HG02852 (cell line): ENCODE data around the gene COL4A1.

ENCODE experiments used
- ATAC-seq: cut with Tn5 transposase; IDR thresholded peaks from one replicate; pipeline ENCODE4 v1.9.1; 2021; ENCODE audit warnings: mild to moderate bottlenecking, moderate library complexity; ENCODE audit not compliant: unreplicated experiment

COL4A1 gene

GRCh38 chr13:110262508-110263291 lies 44.3 kb downstream of the COL4A1 start:
- no peak for ATAC-seq

DNA sequence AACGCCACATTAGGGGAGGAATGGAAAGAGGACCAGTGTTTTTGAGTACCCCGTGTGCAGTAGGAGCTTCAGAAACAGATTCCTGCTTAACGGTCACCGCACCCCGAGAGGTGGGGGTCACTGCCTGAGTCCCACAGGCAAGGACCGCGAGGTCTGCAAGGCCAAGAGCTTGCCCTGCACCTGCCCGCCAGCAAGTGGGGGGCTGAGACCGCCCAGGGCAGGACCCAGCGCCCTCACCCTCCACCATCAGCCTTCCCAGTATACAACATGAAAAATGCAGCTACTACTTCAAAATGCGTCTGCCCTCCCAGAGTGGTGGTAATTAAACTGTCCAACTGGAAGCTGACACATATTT lies 44.9 kb downstream of the COL4A1 start:
- ATAC-seq = no peak

DNA sequence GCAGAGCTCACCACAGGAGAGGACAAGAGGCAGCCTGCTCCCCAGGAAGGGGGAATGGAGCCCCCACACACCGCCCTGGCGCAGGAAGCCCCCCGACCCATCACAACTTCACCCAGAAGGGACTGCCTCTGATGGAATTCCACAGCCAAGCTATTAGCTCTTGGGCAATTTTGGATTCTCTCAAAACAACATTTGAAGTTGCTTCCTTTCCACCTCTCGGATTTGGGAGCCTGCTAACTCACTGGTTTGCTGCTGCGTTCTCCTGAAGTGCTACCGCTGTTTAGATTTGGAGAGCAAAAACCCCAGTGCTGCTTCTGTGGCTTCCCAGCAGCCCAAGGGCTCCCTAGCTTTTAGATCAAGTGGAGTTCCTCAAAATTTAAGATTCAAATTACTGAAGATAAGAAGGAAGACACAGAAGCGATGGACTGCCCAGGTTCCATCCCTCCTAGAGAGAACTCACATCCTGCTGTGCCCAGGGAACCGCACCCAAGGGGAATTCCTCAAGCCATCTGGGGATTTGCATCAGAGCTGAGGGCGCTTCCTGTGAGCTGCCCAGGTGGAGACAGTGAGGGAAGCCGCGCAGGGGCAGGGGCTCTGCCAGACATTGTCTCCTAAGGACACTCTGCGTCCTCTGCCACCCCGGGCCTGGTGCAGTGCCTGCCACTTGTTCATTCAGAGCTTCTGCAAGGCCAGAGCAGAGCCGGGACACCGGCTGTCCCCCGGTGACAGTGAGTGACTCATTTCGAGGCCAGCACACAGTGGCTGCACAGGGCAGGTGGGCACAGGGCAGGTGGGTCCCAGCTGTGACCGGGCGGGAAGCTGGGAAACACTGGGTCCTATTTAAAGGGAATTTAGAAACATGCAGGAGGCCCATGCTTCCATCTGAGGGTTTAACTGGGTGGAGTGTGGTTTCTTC lies 45.5 kb downstream of the COL4A1 start:
- no peak for ATAC-seq

GRCh38 chr13:110259651-110260050 lies 47.3 kb downstream of the COL4A1 start:
- no peak for ATAC-seq

GRCh38 chr13:110258876-110259631 lies 47.9 kb downstream of the COL4A1 start:
- ATAC-seq = no peak

DNA sequence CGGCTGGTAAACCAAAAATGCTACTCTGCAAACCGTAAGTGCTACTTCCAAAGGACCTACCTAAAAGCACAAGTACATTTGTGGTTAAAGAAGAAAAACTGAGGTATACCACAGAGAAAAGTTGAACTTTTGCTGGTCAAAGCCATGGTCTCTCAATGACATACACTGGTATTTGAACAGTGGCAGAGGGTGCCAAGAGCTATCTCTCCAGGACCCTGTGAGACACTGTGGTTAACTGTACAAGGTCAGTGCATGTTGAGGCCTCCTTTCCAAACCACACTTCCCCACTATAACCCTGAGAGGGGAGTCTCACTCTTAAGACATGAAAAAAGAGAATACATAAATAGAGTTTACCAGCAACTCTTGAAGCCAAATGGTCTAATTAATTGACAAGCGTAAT lies 49.5 kb downstream of the COL4A1 start:
- no peak for ATAC-seq

GRCh38 chr13:110256126-110256905 lies 50.6 kb downstream of the COL4A1 start:
- no peak for ATAC-seq

GRCh38 chr13:110254751-110255553 lies 52.0 kb downstream of the COL4A1 start:
- ATAC-seq = no peak

- ATAC-seq = no peak
These were observed 52.7 kb downstream of the COL4A1 start for GRCh38 chr13:110254151-110254679.

DNA sequence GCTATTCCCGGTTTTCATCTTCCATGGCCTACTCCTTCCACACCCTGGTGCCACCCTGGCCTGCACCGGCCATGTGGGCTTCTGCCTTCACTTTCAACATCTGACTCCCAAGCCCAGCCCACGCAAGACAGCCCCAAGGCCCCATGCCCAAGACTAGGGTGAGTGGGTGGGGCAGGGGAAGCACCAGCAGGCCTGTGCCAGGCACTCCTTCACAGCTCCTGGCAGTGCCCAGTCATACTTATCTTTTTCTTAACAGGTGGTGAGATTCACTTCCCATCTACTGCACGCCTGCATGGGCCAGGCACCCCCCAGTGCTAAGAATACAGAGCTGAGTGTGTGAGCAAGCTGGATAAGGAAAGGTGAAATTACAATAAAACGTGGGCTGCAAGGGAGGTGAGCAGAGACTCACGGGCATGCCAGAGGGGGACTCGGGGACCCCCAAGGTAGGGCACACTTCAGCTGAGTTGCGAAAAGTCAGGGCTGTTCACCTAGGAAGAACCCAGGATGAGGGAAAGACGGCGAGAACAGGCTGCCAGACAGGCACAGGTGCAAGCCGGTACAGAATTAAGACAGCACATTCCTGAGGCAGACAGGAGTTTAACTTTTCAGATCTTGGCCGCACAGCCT lies 55.7 kb downstream of the COL4A1 start:
- no peak for ATAC-seq

DNA sequence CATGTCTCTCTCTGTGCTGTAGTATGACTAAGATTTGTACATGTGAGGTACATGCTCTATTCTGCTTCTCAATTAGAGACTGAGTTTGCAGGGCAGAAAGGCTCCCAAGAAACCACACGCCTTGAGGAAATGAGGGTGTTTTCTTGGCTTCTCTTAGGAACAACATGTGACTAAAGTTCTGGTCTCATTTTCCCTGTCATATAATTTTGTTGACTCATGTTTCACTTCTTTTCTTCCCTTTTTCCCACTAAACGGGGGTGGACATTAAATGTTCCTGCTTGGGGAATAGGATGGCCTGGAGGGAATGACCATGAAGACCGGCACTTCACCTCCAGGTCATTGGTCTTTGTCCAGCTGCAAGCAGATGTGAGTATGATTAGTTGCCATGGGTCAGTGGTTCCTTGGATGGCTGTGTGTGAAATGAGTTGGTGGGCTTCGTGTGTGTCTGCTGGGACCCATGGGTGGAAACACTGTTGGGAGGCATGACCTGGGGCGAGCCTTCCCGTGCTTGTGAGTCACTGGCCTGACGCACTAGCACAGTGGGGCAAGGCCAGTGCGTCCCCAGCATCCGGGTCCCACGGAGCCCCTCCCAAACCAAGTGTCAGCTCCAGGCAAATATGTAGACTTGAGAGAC lies 56.6 kb downstream of the COL4A1 start:
- no peak for ATAC-seq

DNA sequence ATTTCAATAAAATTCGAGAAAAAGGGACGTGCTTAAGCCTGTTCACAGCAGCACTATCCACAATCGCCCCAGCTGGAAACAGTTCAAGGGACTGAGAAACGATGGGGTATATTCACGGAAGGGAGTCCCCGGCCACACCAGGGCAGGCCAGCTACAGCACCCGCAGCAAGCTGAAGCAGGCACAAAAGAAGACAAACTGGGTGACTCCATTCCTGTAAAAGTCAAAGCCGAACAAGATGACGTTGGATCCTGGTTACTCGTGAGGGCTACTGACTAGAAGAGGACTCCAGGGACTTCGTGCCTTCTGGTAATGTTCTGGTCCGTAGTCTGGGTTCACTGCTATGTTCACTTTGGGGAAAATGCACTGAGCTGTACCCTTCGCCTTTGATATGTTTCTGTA lies 57.6 kb downstream of the COL4A1 start:
- ATAC-seq = no peak

GRCh38 chr13:110248449-110249143 lies 58.4 kb downstream of the COL4A1 start:
- no peak for ATAC-seq

DNA sequence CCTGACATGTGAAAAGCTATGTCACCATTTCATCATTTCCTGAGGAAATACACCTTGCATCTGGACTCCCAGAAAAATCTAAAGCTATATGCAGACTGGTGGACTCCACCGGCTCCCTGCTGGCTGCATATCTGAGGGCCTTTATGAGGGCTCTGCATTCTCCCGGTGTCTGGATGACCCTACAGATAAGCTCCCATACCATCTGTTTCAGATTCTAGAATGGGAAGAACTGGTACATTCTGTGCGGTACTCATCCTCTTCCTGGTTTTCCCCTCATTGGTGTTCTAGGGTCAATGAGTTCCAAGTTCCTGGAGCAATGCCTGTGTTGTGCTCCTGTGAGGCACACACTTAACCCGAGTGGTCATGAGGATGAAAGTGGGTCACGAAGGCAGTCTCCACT lies 60.4 kb downstream of the COL4A1 start:
- ATAC-seq = no peak

DNA sequence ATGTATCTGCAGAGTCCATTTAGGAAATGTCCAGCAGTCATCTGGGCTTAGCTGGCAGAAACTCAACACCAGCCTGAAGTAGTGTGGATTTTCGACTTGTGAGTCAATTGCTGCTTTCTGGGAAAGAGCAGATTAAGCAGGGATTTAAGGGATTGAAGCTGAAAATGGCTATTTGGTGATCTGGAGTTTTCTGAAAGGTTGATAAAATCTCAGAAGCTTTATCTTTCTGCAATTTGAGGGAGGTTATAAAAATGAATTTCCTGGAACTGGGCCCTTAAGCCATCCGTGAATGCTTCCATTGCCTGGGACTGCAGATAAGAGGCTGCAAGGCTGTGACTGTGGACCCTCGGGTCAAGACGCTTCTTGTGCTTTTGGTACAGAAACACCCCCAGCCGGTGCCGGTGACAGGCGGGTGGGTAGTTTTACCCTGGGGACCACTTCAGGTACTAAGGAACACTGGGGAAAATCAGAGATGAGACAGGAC lies 61.5 kb downstream of the COL4A1 start:
- ATAC-seq = no peak

DNA sequence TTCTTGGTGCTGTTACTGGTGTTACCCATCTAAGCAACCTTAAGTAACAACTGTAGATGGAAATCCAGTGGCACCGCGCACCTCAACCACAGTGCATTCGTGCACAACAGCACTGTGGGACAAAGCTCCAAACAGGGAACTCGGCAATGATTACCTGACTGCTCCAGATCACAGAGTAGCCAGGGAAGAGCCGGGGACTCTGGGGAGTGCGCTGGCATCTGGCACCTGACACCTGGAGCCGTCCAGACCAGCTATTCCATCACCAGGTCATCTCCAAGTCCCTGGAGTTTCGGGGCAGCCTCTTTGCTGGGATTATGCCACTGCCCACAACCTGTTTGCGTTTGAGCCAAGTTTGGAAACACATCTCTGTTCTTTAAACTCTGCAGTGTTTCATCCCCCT lies 62.0 kb downstream of the COL4A1 start:
- ATAC-seq = no peak

GRCh38 chr13:110244071-110244830 lies 62.7 kb downstream of the COL4A1 start:
- ATAC-seq = no peak
